DMS 273 (cell line): ENCODE results near the gene TFPT.
A peak's percentile ranks its signal among the peaks of the same experiment; 100 is the strongest.
"Not testable (repeated sequence)": the region's sequence is repeated elsewhere in the genome, so short reads cannot be mapped to it uniquely, and the experiment has no call there.

ENCODE experiments used
- DNase-seq: peaks from one replicate; lab custom pipeline; 2025; ENCODE audit not compliant: unreplicated experiment; lab: John Stamatoyannopoulos, UW

Gene TFPT

GRCh38 chr19:54124393-54124792 lies 8.9 kb upstream of the TFPT start:
- no peak for DNase-seq

DNA sequence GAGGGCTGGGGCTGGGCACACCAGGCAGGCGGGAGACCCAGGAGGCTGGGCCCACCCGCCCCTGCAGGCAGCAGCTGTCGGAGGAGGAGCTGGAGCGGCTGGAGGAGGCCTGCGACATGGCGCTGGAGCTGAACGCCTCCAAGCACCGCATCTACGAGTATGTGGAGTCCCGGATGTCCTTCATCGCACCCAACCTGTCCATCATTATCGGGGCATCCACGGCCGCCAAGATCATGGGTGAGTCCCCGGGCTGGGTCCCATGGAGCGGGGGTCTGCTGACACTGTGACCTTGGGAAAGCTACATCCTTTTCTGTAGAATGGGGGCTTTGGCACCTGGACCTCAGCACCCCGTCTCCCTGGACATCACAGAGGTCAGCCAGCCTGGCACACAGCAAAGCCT lies 8.2 kb upstream of the TFPT start:
- DNase-seq = no peak

DNA sequence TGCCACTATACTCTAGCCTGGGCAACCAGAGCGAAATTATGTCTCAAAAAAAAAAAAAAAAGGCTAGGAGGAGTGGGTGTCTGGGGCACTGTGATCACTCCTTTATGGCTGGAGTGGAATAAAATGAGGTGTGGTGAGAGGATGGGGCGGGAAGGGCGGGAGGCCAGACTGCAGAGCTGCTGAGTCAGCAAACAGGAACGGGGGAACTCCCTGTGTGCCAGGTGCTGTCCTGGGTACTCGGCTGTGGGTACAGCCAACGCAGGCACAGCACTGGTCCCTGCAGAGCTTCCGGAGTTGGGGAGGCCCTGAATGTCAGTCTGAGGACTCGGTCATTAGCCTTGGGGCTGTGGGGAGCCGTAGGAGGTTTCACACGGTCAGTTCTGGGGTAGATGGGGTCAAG lies 5.8 kb upstream of the TFPT start:
- DNase-seq = no peak

DNA sequence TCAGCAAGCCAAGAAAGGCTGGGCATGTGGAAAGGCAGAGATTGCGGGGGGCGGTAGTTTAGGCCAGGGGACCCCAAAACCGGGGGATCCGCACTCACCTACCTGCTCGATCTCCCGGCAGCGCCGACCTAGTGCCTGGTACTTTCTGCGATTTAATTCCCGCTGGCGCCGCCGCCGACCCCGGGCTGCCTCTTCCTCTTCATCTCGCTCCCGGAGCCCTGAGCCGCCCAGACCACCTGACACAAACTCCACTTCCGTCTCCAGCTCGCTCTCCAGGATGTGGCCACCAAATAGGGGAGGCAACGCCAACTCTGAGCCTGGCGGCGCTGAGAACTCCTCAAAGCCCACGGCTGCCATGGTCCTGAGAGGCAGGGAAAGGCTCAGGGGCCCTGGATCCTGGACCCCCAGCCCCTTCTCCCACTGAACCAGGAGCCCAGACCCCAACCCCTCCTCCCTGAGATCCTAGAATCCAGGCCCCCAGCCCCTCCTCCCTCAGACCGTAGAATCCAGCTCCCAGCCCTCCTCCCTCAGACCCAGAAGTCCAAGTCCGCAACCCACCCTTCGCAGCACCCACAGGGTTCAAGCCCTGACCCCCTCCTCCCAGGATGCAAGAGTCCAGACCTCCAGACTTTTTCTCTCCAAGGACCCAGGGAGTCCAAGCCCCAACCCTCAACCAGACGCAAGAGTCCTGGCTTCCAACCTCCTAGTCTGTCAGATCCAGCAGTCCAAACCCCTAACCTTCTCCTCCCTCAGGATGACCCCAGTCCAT lies 933 bp downstream of the TFPT start:
- DNase-seq = peak; percentile 65

DNA sequence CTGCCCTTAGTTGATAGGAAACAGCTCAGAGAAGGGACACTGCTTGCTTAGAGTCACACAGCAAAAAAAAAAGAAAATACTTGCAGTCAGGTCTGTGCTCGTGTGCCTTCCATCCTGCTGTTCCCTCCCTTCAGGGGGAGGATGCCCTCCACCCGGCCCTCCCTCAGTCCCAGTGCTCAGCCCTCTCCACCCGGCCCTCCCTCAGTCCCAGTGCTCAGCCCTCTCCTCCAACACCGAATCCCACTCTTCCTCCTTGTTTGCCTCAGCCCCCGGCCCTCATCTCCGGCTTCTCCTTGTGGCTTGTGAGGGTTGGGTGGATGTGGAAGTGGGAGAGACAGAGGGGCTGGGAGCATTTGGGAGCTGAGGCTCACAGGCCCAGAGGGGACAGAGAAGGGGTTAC lies 5.8 kb downstream of the TFPT start:
- DNase-seq = peak; percentile 26

- no peak for DNase-seq
Measured at GRCh38 chr19:54108496-54108895, 7.0 kb downstream of the TFPT start.

DNA sequence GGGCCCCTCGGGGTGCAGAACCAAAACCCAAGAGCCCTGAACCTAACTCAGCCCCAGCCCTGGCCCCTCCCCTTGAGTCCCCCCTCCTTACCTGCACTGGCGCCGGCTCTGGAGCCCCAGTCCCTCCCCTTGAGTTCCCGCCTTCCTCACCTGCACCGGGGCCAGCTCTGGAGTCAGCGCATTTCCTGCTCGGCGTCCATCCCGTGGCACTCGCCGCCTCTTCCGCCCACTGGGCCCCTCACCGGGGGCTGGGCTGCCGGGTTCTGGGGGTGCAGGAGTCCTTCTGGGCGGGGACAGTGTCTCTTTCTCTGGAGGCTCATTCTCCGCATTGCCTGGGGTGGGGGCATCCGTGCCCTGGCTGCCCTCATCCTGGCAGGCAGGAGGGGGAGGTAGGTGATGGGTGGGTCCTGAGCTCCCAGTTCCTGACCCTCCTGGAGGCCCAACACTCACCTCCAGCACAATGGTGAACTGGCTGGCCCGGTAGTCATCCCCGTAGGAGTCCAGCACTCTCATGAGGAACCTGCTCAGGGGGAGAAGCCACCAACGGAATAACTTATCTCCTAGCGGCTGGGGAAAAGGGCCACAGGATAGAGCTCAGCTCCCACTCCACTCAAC lies 7.5 kb downstream of the TFPT start:
- DNase-seq = no peak

GRCh38 chr19:54106716-54107115 lies 8.7 kb downstream of the TFPT start:
- no peak for DNase-seq

- DNase-seq = no peak
Measured at GRCh38 chr19:54105796-54106195, 9.7 kb downstream of the TFPT start.

DNA sequence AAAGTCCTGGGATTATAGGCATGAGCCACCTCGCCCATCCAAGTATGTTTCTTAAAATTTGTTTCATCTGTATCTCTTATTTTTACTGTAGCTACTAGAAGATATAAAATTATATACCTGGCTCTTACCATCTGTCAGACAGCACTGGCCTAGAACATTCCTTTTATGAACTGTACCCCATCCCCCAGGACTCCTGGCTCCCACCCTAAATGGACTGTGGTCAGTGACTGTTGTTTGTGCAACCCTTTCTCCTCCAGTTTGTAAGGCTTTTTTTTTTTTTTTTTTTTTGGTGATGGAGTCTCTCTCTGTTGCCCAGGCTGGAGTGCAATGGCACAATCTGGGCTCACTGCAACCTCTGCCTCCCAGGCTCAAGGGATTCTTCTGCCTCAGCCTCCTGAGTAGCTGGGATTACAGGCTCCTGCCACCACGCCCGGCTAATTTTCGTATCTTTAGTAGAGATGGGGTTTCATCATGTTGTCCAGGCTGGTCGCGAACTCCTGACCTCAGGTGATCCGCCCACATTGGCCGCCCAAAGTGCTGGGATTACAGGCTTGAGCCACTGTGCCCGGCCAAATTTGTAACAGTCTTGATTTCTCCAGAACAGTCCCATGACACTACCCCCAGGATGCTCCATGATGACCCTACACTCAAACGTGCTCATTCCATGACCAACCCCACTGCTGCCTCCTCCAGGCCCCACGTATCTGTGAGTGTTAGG lies 10.3 kb downstream of the TFPT start:
- no peak for DNase-seq

- peak; percentile 99 for DNase-seq
Measured at GRCh38 chr19:54102421-54103169, 12.9 kb downstream of the TFPT start, which contains the start of gene NDUFA3. Gene NDUFA3 (plus strand): TSS chr19:54102855. CDS start chr19:54102879, 24 bp downstream.

DNA sequence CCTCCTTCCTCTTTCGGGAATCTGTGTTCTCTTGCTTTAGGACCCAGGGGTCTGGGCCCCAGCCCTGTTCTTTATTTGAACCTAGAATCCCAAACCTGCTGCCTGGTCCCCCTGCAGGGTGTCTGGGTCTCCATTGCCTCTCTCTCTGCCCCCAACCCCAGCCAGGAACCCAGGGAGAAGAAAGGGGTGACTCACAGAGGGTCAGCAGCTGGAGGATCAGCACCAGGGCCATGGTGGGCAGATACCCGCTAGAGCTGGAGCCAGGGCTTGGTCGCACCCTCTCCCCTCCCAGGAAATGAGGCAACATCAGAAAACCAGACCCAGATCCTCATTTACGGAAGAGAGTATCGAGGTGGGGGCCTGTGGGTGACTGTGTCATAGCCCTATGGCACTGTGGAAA lies 14.9 kb downstream of the TFPT start, which contains the start of gene OSCAR:
Gene OSCAR (minus strand): TSS at position 243 of the 400 bp plus-strand sequence. CDS start 11 bp downstream, at position 232.
- DNase-seq = no peak

DNA sequence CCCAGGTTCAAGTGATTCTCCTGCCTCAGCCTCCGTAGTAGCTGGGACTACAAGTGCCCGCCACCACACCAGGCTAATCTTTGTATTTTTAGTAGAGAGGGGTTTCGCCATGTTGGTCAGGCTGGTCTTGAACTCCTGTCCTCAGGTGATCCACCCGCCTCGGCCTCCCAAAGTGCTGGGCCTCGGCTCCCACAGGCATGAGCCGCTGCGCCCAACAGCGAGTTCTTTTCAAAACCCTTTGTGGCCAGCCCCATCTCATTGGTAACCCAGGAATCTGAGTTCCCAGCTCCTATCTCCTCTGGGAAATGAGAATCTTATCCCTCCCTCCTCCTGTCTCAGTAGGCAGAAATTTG lies 15.6 kb downstream of the TFPT start:
- DNase-seq = not testable (repeated sequence)

- DNase-seq = no peak
Measured at GRCh38 chr19:54099190-54099902, 16.1 kb downstream of the TFPT start.

GRCh38 chr19:54096617-54097106 lies 18.8 kb downstream of the TFPT start:
- DNase-seq = peak; percentile 36

DNA sequence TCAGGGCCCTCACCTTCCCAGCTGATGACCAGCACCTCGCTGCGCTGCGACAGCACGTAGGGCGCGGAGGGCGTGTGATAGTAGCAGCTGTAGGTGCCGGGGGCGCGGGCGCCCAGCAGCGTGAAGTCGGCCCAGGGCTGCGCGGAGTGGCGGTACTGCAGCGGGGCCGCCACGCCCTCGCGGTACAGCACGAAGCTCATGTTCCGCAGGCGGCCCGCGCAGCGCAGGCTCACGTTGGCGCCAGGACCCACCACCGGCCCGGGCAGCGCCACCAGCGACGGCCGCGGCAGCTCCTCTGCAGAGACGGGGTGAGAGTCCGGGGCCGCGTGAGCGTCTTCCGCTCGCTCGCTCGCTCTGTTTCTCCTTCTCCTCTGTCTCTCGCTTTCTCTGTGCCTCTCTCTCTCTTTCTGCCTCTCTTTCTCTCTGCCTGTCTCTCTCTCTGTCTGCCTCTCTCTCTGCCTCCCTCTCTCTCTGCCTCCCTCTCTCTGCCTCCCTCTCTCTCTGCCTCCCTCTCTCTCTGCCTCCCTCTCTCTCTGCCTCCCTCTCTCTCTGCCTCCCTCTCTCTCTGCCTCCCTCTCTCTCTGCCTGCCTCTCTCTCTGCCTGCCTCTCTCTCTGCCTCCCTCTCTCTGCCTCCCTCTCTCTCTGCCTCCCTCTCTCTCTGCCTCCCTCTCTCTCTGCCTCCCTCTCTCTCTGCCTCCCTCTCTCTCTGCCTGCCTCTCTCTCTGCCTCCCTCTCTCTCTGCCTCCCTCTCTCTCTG lies 19.4 kb downstream of the TFPT start:
- DNase-seq = peak; percentile 72

GRCh38 chr19:54095136-54095858 lies 20.2 kb downstream of the TFPT start:
- no peak for DNase-seq

DNA sequence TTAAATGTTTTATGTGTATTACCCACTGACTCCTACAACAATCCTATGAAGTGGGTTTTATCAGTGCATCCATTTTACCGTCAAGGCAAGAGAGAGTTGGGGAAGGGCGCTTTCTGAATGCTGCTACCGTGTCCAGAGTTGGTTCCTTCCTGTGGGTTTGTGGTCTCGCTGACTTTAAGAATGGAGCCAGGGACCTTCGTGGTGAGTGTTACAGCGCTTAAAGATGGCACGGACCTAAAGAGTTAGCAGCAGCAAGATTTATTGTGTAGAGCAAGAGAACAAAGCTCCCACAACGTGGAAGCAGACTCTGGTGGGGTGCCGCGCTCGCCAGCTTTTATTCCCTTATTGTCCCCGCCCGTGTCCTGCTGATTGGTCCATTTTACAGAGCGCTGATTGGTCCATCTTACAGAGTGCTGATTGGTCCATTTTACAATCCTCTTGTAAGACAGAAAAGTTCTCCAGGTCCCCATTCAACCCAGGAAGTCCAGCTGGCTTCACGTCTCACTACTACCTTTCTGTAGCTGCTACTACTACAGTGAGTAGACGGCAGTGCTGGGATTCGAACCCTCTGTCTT lies 20.9 kb downstream of the TFPT start:
- DNase-seq = no peak

DNA sequence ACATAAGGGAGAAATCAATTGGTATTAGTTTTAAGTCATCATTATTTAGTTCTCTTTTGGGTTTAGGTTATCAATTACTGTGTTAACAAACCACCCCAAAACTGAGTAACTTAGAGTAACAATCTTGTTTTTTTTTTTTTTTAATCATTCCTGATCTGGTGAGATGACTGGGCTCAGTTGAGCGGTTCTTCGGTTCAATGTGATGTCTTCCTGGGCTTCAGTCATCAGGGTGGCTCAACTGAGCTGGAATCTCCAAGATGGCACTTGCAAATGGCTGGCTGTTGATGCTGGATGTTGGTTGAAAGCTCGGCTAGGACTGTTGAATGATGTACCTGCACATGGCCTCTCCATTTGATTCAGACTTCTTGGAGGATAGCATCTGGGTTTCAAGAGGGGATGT lies 31.0 kb downstream of the TFPT start:
- no peak for DNase-seq
